Activated CD4-positive, alpha-beta memory T cell treated with anti-CD3 and anti-CD28 coated beads for 36 hours (primary cell): ENCODE measurements around the gene TBCC. TPM values are rescaled to one million over a fixed set of nuclear protein-coding genes. Genes with fewer than 3 reads are reported as not detected.

ENCODE experiments used
- total RNA-seq, 2 experiments: library from RNA; stranded (reverse); gene quantifications; one replicate each; pipeline ENCODE4 v1.2.3, GENCODE V29; 2021

Gene TBCC
- total RNA-seq, 2 experiments from 2014 or later: 17.3 TPM

Other genes with a start within 250 kb of the TBCC start
- gene UBR2, start 182.1 kb downstream of the TBCC start, total RNA-seq: 10 to 100 TPM; 31.4 to 32.5 TPM
- not detected for gene PRPH2, start 23.5 kb downstream of the TBCC start, total RNA-seq
- 10 to 100 TPM; 12.0 to 12.1 TPM for gene BICRAL, start 35.9 kb upstream of the TBCC start, total RNA-seq
- 100 to 1,000 TPM; 111 to 117 TPM for gene RPL7L1, start 133.5 kb upstream of the TBCC start, total RNA-seq
- gene PTCRA, start 169.9 kb upstream of the TBCC start, total RNA-seq: not detected
- 10 to 100 TPM; 32.2 to 37.6 TPM for gene CNPY3, start 183.4 kb upstream of the TBCC start, total RNA-seq
- not detected for gene GNMT, start 214.7 kb upstream of the TBCC start, total RNA-seq
- 10 to 100 TPM; 25.6 to 26.4 TPM for gene PEX6, start 233.1 kb upstream of the TBCC start, total RNA-seq
- gene PPP2R5D, start 238.5 kb upstream of the TBCC start, total RNA-seq: 10 to 100 TPM; 59.1 to 60.2 TPM